WTC11 (cell line): ENCODE results near the gene ANKRD33B.

ENCODE experiments used
- IRF2 ChIP-seq: sonication (generic); formaldehyde crosslinking; IDR thresholded peaks from 2 replicates; pipeline ENCODE4 v1.8.0; 2022; ENCODE audit warnings: low read depth, missing genetic modification reagents, borderline replicate concordance
- MYBL2 ChIP-seq: sonication (generic); formaldehyde crosslinking; IDR thresholded peaks from 2 replicates; pipeline ENCODE4 v1.8.1; 2023; ENCODE audit warnings: mild to moderate bottlenecking, moderate library complexity, missing genetic modification reagents
- NFE2L1 ChIP-seq: sonication (generic); formaldehyde crosslinking; IDR thresholded peaks from 2 replicates; pipeline ENCODE4 v1.8.1; 2023; ENCODE audit warnings: missing genetic modification reagents
- OVOL2 ChIP-seq: fragments of 250-450 bp; sonication (Bioruptor Pico); IDR thresholded peaks from 2 replicates; pipeline ENCODE4 v1.9.0; 2021; ENCODE audit warnings: mild to moderate bottlenecking, borderline replicate concordance
- RELA ChIP-seq: sonication (generic); formaldehyde crosslinking; IDR thresholded peaks from 2 replicates; pipeline ENCODE4 v1.8.1; 2022; ENCODE audit warnings: missing genetic modification reagents, mild to moderate bottlenecking, borderline replicate concordance
- SP1 ChIP-seq: sonication (generic); formaldehyde crosslinking; conservative IDR thresholded peaks from 2 replicates; pipeline ENCODE4 v1.8.1; 2022; ENCODE audit warnings: missing genetic modification reagents
- ZNF317 ChIP-seq: sonication (generic); formaldehyde crosslinking; IDR thresholded peaks from 2 replicates; pipeline ENCODE4 v1.8.1; 2023; ENCODE audit warnings: low read depth, mild to moderate bottlenecking, moderate library complexity, missing genetic modification reagents, borderline replicate concordance
- TF ChIP-seq, protein P1 (sequence below): sonication (generic); formaldehyde crosslinking; IDR thresholded peaks from 2 replicates; pipeline ENCODE4 v1.8.0; 2022; ENCODE audit warnings: mild to moderate bottlenecking, missing genetic modification reagents
- TF ChIP-seq, protein P2 (sequence below): fragments of 200-600 bp; IDR thresholded peaks from 2 replicates; pipeline ENCODE4 v1.8.0; 2022; ENCODE audit warnings: antibody characterized with exemption
- TF ChIP-seq, protein P3 (sequence below): sonication (generic); formaldehyde crosslinking; IDR thresholded peaks from 2 replicates; pipeline ENCODE4 v1.8.1; 2022; ENCODE audit warnings: missing genetic modification reagents, borderline replicate concordance
- TF ChIP-seq, protein P4 (sequence below): sonication (generic); formaldehyde crosslinking; IDR thresholded peaks from 2 replicates; pipeline ENCODE4 v1.8.1; 2023; ENCODE audit warnings: mild to moderate bottlenecking, moderate library complexity, missing genetic modification reagents
- TF ChIP-seq, protein P5 (sequence below): sonication (generic); formaldehyde crosslinking; IDR thresholded peaks from 2 replicates; pipeline ENCODE4 v1.8.1; 2022; ENCODE audit warnings: low read depth, missing genetic modification reagents, borderline replicate concordance
- TF ChIP-seq, protein P6 (sequence below): sonication (generic); formaldehyde crosslinking; IDR thresholded peaks from 2 replicates; pipeline ENCODE4 v1.8.0; 2022; ENCODE audit warnings: mild to moderate bottlenecking, missing genetic modification reagents
- TF ChIP-seq, protein P7 (sequence below): sonication (generic); formaldehyde crosslinking; IDR thresholded peaks from 2 replicates; pipeline ENCODE4 v1.8.1; 2022; ENCODE audit warnings: mild to moderate bottlenecking, moderate library complexity, missing genetic modification reagents

DNA sequence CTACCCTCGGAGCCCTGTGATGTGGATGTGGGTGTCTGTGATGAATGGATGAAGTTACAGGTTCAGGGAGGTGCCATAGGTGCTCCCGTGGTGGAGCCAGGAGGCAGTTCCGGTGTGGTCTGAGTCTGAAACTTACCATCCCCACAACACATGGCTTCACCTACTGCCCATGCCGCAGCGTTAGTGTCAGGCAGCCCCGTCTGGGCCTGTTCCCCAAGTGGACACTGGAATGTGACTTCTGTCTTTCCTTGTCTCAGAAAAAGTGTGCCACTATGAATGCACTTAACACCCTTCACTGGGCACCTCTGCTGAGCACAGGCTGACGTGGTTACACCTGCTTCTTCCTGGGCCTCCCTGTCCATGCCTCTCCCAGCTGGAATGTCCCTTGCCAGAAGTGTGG lies 8.6 kb downstream of the ANKRD33B start:
- TF ChIP-seq, protein P1, sequence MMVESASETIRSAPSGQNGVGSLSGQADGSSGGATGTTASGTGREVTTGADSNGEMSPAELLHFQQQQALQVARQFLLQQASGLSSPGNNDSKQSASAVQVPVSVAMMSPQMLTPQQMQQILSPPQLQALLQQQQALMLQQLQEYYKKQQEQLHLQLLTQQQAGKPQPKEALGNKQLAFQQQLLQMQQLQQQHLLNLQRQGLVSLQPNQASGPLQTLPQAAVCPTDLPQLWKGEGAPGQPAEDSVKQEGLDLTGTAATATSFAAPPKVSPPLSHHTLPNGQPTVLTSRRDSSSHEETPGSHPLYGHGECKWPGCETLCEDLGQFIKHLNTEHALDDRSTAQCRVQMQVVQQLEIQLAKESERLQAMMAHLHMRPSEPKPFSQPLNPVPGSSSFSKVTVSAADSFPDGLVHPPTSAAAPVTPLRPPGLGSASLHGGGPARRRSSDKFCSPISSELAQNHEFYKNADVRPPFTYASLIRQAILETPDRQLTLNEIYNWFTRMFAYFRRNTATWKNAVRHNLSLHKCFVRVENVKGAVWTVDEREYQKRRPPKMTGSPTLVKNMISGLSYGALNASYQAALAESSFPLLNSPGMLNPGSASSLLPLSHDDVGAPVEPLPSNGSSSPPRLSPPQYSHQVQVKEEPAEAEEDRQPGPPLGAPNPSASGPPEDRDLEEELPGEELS (CRISPR knock-in tag) = no peak
- TF ChIP-seq, protein P2, sequence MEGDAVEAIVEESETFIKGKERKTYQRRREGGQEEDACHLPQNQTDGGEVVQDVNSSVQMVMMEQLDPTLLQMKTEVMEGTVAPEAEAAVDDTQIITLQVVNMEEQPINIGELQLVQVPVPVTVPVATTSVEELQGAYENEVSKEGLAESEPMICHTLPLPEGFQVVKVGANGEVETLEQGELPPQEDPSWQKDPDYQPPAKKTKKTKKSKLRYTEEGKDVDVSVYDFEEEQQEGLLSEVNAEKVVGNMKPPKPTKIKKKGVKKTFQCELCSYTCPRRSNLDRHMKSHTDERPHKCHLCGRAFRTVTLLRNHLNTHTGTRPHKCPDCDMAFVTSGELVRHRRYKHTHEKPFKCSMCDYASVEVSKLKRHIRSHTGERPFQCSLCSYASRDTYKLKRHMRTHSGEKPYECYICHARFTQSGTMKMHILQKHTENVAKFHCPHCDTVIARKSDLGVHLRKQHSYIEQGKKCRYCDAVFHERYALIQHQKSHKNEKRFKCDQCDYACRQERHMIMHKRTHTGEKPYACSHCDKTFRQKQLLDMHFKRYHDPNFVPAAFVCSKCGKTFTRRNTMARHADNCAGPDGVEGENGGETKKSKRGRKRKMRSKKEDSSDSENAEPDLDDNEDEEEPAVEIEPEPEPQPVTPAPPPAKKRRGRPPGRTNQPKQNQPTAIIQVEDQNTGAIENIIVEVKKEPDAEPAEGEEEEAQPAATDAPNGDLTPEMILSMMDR = no peak
- TF ChIP-seq ZNF317 (no peak), OVOL2 (no peak), MYBL2 (CRISPR knock-in tag) (no peak), RELA (CRISPR knock-in tag) (no peak), SP1 (CRISPR knock-in tag) (no peak), IRF2 (CRISPR knock-in tag) (no peak), NFE2L1 (CRISPR knock-in tag) (no peak)
- TF ChIP-seq, protein P3, sequence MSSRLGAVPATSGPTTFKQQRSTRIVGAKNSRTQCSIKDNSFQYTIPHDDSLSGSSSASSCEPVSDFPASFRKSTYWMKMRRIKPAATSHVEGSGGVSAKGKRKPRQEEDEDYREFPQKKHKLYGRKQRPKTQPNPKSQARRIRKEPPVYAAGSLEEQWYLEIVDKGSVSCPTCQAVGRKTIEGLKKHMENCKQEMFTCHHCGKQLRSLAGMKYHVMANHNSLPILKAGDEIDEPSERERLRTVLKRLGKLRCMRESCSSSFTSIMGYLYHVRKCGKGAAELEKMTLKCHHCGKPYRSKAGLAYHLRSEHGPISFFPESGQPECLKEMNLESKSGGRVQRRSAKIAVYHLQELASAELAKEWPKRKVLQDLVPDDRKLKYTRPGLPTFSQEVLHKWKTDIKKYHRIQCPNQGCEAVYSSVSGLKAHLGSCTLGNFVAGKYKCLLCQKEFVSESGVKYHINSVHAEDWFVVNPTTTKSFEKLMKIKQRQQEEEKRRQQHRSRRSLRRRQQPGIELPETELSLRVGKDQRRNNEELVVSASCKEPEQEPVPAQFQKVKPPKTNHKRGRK (CRISPR knock-in tag) = no peak
- TF ChIP-seq, protein P4, sequence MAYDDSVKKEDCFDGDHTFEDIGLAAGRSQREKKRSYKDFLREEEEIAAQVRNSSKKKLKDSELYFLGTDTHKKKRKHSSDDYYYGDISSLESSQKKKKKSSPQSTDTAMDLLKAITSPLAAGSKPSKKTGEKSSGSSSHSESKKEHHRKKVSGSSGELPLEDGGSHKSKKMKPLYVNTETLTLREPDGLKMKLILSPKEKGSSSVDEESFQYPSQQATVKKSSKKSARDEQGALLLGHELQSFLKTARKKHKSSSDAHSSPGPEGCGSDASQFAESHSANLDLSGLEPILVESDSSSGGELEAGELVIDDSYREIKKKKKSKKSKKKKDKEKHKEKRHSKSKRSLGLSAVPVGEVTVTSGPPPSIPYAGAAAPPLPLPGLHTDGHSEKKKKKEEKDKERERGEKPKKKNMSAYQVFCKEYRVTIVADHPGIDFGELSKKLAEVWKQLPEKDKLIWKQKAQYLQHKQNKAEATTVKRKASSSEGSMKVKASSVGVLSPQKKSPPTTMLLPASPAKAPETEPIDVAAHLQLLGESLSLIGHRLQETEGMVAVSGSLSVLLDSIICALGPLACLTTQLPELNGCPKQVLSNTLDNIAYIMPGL (CRISPR knock-in tag) = no peak
- TF ChIP-seq, protein P5, sequence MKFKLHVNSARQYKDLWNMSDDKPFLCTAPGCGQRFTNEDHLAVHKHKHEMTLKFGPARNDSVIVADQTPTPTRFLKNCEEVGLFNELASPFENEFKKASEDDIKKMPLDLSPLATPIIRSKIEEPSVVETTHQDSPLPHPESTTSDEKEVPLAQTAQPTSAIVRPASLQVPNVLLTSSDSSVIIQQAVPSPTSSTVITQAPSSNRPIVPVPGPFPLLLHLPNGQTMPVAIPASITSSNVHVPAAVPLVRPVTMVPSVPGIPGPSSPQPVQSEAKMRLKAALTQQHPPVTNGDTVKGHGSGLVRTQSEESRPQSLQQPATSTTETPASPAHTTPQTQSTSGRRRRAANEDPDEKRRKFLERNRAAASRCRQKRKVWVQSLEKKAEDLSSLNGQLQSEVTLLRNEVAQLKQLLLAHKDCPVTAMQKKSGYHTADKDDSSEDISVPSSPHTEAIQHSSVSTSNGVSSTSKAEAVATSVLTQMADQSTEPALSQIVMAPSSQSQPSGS (CRISPR knock-in tag) = no peak
- TF ChIP-seq, protein P6, sequence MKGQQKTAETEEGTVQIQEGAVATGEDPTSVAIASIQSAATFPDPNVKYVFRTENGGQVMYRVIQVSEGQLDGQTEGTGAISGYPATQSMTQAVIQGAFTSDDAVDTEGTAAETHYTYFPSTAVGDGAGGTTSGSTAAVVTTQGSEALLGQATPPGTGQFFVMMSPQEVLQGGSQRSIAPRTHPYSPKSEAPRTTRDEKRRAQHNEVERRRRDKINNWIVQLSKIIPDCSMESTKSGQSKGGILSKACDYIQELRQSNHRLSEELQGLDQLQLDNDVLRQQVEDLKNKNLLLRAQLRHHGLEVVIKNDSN (CRISPR knock-in tag) = no peak
- TF ChIP-seq, protein P7, sequence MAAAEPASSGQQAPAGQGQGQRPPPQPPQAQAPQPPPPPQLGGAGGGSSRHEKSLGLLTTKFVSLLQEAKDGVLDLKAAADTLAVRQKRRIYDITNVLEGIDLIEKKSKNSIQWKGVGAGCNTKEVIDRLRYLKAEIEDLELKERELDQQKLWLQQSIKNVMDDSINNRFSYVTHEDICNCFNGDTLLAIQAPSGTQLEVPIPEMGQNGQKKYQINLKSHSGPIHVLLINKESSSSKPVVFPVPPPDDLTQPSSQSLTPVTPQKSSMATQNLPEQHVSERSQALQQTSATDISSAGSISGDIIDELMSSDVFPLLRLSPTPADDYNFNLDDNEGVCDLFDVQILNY (CRISPR knock-in tag) = no peak
